ENCODE measurements around the gene PIM2.

PIM2 gene

GRCh38 chrX:48913605-48914366 lies 5.0 kb downstream of the PIM2 start:
- H2BK5ac ChIP-seq (ENCODE audit: low read depth, low read length, poor library complexity, severe bottlenecking) = no peak overlapping the region
- no peak overlapping the region for H3K4me2 ChIP-seq (ENCODE audit: low read length, poor library complexity, severe bottlenecking)
- no peak overlapping the region for H2AFZ ChIP-seq (ENCODE audit: low read depth, low read length)
- DNase-seq = no peak
- no peak overlapping the region for H2BK12ac ChIP-seq (ENCODE audit: low read length in 2 of 2)
- peaks cover 0 to 3% of the 10 kb centered on the region in 2 experiments for H3K27me3 ChIP-seq (ENCODE audit: control insufficient read depth in 1 of 2, insufficient read depth in 1 of 2, low read length in 2 of 2)
- H3K79me1 ChIP-seq (replicated peaks; ENCODE audit: low read length, poor library complexity, severe bottlenecking) = peaks cover 18% of the 10 kb centered on the region
- no peak overlapping the region for H4K91ac ChIP-seq (ENCODE audit: low read length)
- peaks cover 3% of the 10 kb centered on the region for H3K9me3 ChIP-seq (ENCODE audit: control insufficient read depth, low read length)
- H3K4me1 ChIP-seq (ENCODE audit: control insufficient read depth, insufficient read depth, low read depth, low read length) = peaks cover 16% of the 10 kb centered on the region
- H3K23ac ChIP-seq (ENCODE audit: low read length in 2 of 2) = no peak overlapping the region
- no peak overlapping the region for H3K4me3 ChIP-seq (ENCODE audit: insufficient read depth in 1 of 2, low read depth in 1 of 2, low read length in 2 of 2)
- H3K4ac ChIP-seq (ENCODE audit: low read depth in 1 of 2, low read length in 2 of 2) = no peak overlapping the region
- H3K18ac ChIP-seq (ENCODE audit: low read depth in 1 of 2, low read length in 2 of 2) = no peak overlapping the region
- 95% methylated on average over 2 of the region's 5 CpGs for WGBS
- peaks cover 14 to 24% of the 10 kb centered on the region in 2 experiments for H3K36me3 ChIP-seq (ENCODE audit: control insufficient read depth in 1 of 2, insufficient read depth in 2 of 2, low read depth in 1 of 2, low read length in 2 of 2)
- no peak overlapping the region for H2BK120ac ChIP-seq (ENCODE audit: low read depth, low read length)
- no peak overlapping the region for H3K9ac ChIP-seq (ENCODE audit: low read length)
- H3K27ac ChIP-seq (ENCODE audit: low read length, poor library complexity, severe bottlenecking) = no peak overlapping the region
- H4K8ac ChIP-seq (ENCODE audit: low read length) = no peak overlapping the region
- no peak overlapping the region for H2BK15ac ChIP-seq (ENCODE audit: low read depth, poor library complexity, severe bottlenecking)
- H3K14ac ChIP-seq (ENCODE audit: low read length in 2 of 2) = no peak overlapping the region
- no peak overlapping the region for H2AK5ac ChIP-seq (ENCODE audit: low read length, severe bottlenecking)

- H3K4me3 ChIP-seq (ENCODE audit: insufficient read depth in 1 of 2, low read depth in 1 of 2, low read length in 2 of 2) = peak within 1 kb of the TSS; percentile 82 to 88
- H2BK120ac ChIP-seq (ENCODE audit: low read depth, low read length) = peak within 1 kb of the TSS; percentile 5
- peak within 1 kb of the TSS; percentile 74 for H3K4me2 ChIP-seq (ENCODE audit: low read length, poor library complexity, severe bottlenecking)
- peak; percentile 83 for DNase-seq
- WGBS = under 1% methylated on average over 51 of the region's 60 CpGs
- peak within 1 kb of the TSS; percentile 94 for H2BK5ac ChIP-seq (ENCODE audit: low read depth, low read length, poor library complexity, severe bottlenecking)
- peaks cover 14% of the 10 kb centered on the region for H3K79me1 ChIP-seq (replicated peaks; ENCODE audit: low read length, poor library complexity, severe bottlenecking)
- H3K18ac ChIP-seq (ENCODE audit: low read depth in 1 of 2, low read length in 2 of 2) = peak within 1 kb of the TSS; percentile 68 to 75
- H2BK15ac ChIP-seq (ENCODE audit: low read depth, poor library complexity, severe bottlenecking) = peak within 1 kb of the TSS; percentile 23
- H3K14ac ChIP-seq (ENCODE audit: low read length in 2 of 2) = no peak within 1 kb of the TSS
- H3K27ac ChIP-seq (ENCODE audit: low read length, poor library complexity, severe bottlenecking) = peak within 1 kb of the TSS; percentile 94
- no peak within 1 kb of the TSS for H2AFZ ChIP-seq (ENCODE audit: low read depth, low read length)
- H3K9ac ChIP-seq (ENCODE audit: low read length) = peak within 1 kb of the TSS; percentile 93
- H4K8ac ChIP-seq (ENCODE audit: low read length) = peak within 1 kb of the TSS; percentile 82
- no peak within 1 kb of the TSS for H2BK12ac ChIP-seq (ENCODE audit: low read length in 2 of 2)
- H3K27me3 ChIP-seq (ENCODE audit: control insufficient read depth in 1 of 2, insufficient read depth in 1 of 2, low read length in 2 of 2) = peaks cover 0 to 3% of the 10 kb centered on the region in 2 experiments
- H4K91ac ChIP-seq (ENCODE audit: low read length) = peak within 1 kb of the TSS; percentile 83
- H3K4me1 ChIP-seq (ENCODE audit: control insufficient read depth, insufficient read depth, low read depth, low read length) = peaks cover 7% of the 10 kb centered on the region
- no peak within 1 kb of the TSS for H3K23ac ChIP-seq (ENCODE audit: low read length in 2 of 2)
- peaks cover 3% of the 10 kb centered on the region for H3K9me3 ChIP-seq (ENCODE audit: control insufficient read depth, low read length)
- H3K4ac ChIP-seq (ENCODE audit: low read depth in 1 of 2, low read length in 2 of 2) = peak within 1 kb of the TSS in 1 of 2 experiments; percentile 65
- no peak within 1 kb of the TSS for H2AK5ac ChIP-seq (ENCODE audit: low read length, severe bottlenecking)
- H3K36me3 ChIP-seq (ENCODE audit: control insufficient read depth in 1 of 2, insufficient read depth in 2 of 2, low read depth in 1 of 2, low read length in 2 of 2) = peaks cover 21 to 30% of the 10 kb centered on the region in 2 experiments
Measured at GRCh38 chrX:48911412-48912182, 7.2 kb downstream of the PIM2 start, which contains the start of gene SLC35A2. Gene SLC35A2, minus strand, starts transcription at chrX:48911646. Its CDS starts 10 bp downstream, at chrX:48911636.

GRCh38 chrX:48910926-48911411 lies 7.9 kb downstream of the PIM2 start:
- H4K8ac ChIP-seq (ENCODE audit: low read length) = peak overlapping the region; percentile 82
- H2BK120ac ChIP-seq (ENCODE audit: low read depth, low read length) = peak overlapping the region; percentile 5
- H2BK5ac ChIP-seq (ENCODE audit: low read depth, low read length, poor library complexity, severe bottlenecking) = no peak overlapping the region
- peak overlapping the region; percentile 23 for H2BK15ac ChIP-seq (ENCODE audit: low read depth, poor library complexity, severe bottlenecking)
- peaks cover 16% of the 10 kb centered on the region for H3K79me1 ChIP-seq (replicated peaks; ENCODE audit: low read length, poor library complexity, severe bottlenecking)
- WGBS = 9% methylated on average over 12 of the region's 12 CpGs
- no peak overlapping the region for H2BK12ac ChIP-seq (ENCODE audit: low read length in 2 of 2)
- peak overlapping the region; percentile 33 for H3K4me2 ChIP-seq (ENCODE audit: low read length, poor library complexity, severe bottlenecking)
- H4K91ac ChIP-seq (ENCODE audit: low read length) = peak overlapping the region; percentile 83
- H3K36me3 ChIP-seq (ENCODE audit: control insufficient read depth in 1 of 2, insufficient read depth in 2 of 2, low read depth in 1 of 2, low read length in 2 of 2) = peaks cover 27 to 36% of the 10 kb centered on the region in 2 experiments
- no peak overlapping the region for H3K14ac ChIP-seq (ENCODE audit: low read length in 2 of 2)
- H3K27ac ChIP-seq (ENCODE audit: low read length, poor library complexity, severe bottlenecking) = peak overlapping the region; percentile 58
- H3K4me1 ChIP-seq (ENCODE audit: control insufficient read depth, insufficient read depth, low read depth, low read length) = peaks cover 7% of the 10 kb centered on the region
- H3K23ac ChIP-seq (ENCODE audit: low read length in 2 of 2) = no peak overlapping the region
- peak overlapping the region in 1 of 2 experiments; percentile 65 for H3K4ac ChIP-seq (ENCODE audit: low read depth in 1 of 2, low read length in 2 of 2)
- H2AK5ac ChIP-seq (ENCODE audit: low read length, severe bottlenecking) = no peak overlapping the region
- peaks cover 3% of the 10 kb centered on the region for H3K9me3 ChIP-seq (ENCODE audit: control insufficient read depth, low read length)
- H3K18ac ChIP-seq (ENCODE audit: low read depth in 1 of 2, low read length in 2 of 2) = peak overlapping the region in 1 of 2 experiments; percentile 70
- H3K9ac ChIP-seq (ENCODE audit: low read length) = peak overlapping the region; percentile 93
- peaks cover 0 to 3% of the 10 kb centered on the region in 2 experiments for H3K27me3 ChIP-seq (ENCODE audit: control insufficient read depth in 1 of 2, insufficient read depth in 1 of 2, low read length in 2 of 2)
- peak overlapping the region; percentile 82 to 88 for H3K4me3 ChIP-seq (ENCODE audit: insufficient read depth in 1 of 2, low read depth in 1 of 2, low read length in 2 of 2)
- no peak overlapping the region for H2AFZ ChIP-seq (ENCODE audit: low read depth, low read length)
- DNase-seq = no peak
